Measurements from ENCODE around the gene BIN1.

The BIN1 gene

GRCh38 chr2:127102521-127103242 is 4.3 kb downstream of the BIN1 start:
- DNase-seq, result no peak

GRCh38 chr2:127101756-127102477 is 5.0 kb downstream of the BIN1 start:
- no peak for DNase-seq

GRCh38 chr2:127101048-127101611 is 5.8 kb downstream of the BIN1 start:
- no peak for DNase-seq

- no peak for DNase-seq
Observed at GRCh38 chr2:127100251-127101047, 6.5 kb downstream of the BIN1 start.

- no peak for DNase-seq
Observed at GRCh38 chr2:127098711-127099110, 8.2 kb downstream of the BIN1 start.

GRCh38 chr2:127097841-127098651 is 8.9 kb downstream of the BIN1 start:
- no peak for DNase-seq

GRCh38 chr2:127097471-127097765 is 9.5 kb downstream of the BIN1 start:
- no peak for DNase-seq

- DNase-seq, result no peak
Observed at GRCh38 chr2:127096718-127097470, 10.1 kb downstream of the BIN1 start.

GRCh38 chr2:127096280-127096679 is 10.7 kb downstream of the BIN1 start:
- DNase-seq, result no peak

GRCh38 chr2:127095784-127096183 is 11.2 kb downstream of the BIN1 start:
- DNase-seq, result no peak

GRCh38 chr2:127095367-127095641 is 11.7 kb downstream of the BIN1 start:
- no peak for DNase-seq

- no peak for DNase-seq
Observed at GRCh38 chr2:127094509-127095366, 12.2 kb downstream of the BIN1 start.

- DNase-seq, result no peak
Observed at GRCh38 chr2:127093648-127094210, 13.2 kb downstream of the BIN1 start.

GRCh38 chr2:127092901-127093516 is 13.9 kb downstream of the BIN1 start:
- no peak for DNase-seq

- DNase-seq, result no peak
Observed at GRCh38 chr2:127092306-127092705, 14.6 kb downstream of the BIN1 start.

- DNase-seq, result no peak
Observed at GRCh38 chr2:127091886-127092285, 15.1 kb downstream of the BIN1 start.

- no peak for DNase-seq
Observed at GRCh38 chr2:127091148-127091547, 15.8 kb downstream of the BIN1 start.

GRCh38 chr2:127090281-127091120 is 16.5 kb downstream of the BIN1 start:
- DNase-seq, result no peak

- no peak for DNase-seq
Observed at GRCh38 chr2:127089478-127090235, 17.3 kb downstream of the BIN1 start.
